Endothelial cell of umbilical vein (primary cell): ENCODE data around the gene EEF1AKMT3. TPM values are rescaled to one million over a fixed set of nuclear protein-coding genes. Genes with fewer than 3 reads are reported as not detected.

Experiments used
- BruUV-seq: library from RNA; stranded (reverse); fragments of 400-500 nt; replicated peaks from 2 replicates; lab custom pipeline; 2021; lab: Mats Ljungman, UMichigan
- CTCF ChIA-PET: fragments of 300-600, 350-600 bp; sonication (Branson Sonifier 250); formaldehyde crosslinking; loops from one replicate; lab custom pipeline; 2021; ENCODE audit warnings: antibody characterized with exemption, inconsistent platforms; lab: Charles Lee
- POLR2A ChIA-PET: fragments of 300-600, 350-600 bp; sonication (Branson Sonifier 250); formaldehyde crosslinking; loops from one replicate; lab custom pipeline; 2021; ENCODE audit warnings: antibody characterized with exemption, inconsistent platforms; lab: Charles Lee
- DNase-seq: peaks from one replicate; pipeline ENCODE4 v3.0.0-alpha.2; 2011; ENCODE audit warnings: low read depth, low spot score
- FAIRE-seq: peaks from 2 replicates; lab custom pipeline; 2011; peaks lifted over from hg19 to GRCh38; lab: Jason Lieb, UNC
- H2AFZ ChIP-seq: 2 replicates; pipeline ENCODE4 v1.6.0; 2012; ENCODE audit warnings: low read depth, low read length, control low read depth, inconsistent platforms
- H3K27ac ChIP-seq: 2 replicates; pipeline ENCODE4 v1.5.1; 2011; ENCODE audit warnings: low read depth, mild to moderate bottlenecking, control low read depth, low read length, moderate library complexity; ENCODE audit not compliant: insufficient read depth
- H3K27me3 ChIP-seq, 2 experiments: 2 replicates each; pipeline versions ENCODE4 v1.6.0 to v1.6.1; 2011; ENCODE audit warnings: low read length in 2 of 2, mixed read lengths in 1 of 2; ENCODE audit not compliant: control insufficient read depth in 2 of 2, insufficient read depth in 2 of 2
- H3K36me3 ChIP-seq, 2 experiments: 2 replicates in 1 of 2; 3 replicates in 1 of 2; pipeline ENCODE4 v1.5.1; 2011; ENCODE audit warnings: low read length in 2 of 2, mild to moderate bottlenecking in 1 of 2, moderate library complexity in 1 of 2; ENCODE audit not compliant: control insufficient read depth in 2 of 2, insufficient read depth in 2 of 2; ENCODE audit errors: extremely low read depth in 1 of 2
- H3K4me1 ChIP-seq: 3 replicates; pipeline ENCODE4 v1.5.1; 2011; ENCODE audit warnings: mild to moderate bottlenecking, low read length; ENCODE audit not compliant: control insufficient read depth, insufficient read depth; ENCODE audit errors: extremely low read depth
- H3K4me2 ChIP-seq: 2 replicates; pipeline ENCODE4 v1.6.1; 2011; ENCODE audit warnings: low read length, control low read depth, mixed read lengths; ENCODE audit not compliant: insufficient read depth
- H3K4me3 ChIP-seq, 3 experiments: fragments of 200-600 bp in 1 of 3; sonication (generic), shearing (Covaris generic) in 1 of 3; replicated peaks in 1 of 3; 2 replicates each; pipeline ENCODE4 v1.5.1; 2011 to 2016; ENCODE audit warnings: control low read depth in 3 of 3, low read length in 3 of 3, mild to moderate bottlenecking in 2 of 3, inconsistent platforms in 1 of 3, low read depth in 1 of 3, moderate library complexity in 1 of 3; ENCODE audit not compliant: insufficient read depth in 1 of 3
- H3K79me2 ChIP-seq: 2 replicates; pipeline ENCODE4 v1.6.0; 2012; ENCODE audit warnings: low read length, inconsistent platforms; ENCODE audit not compliant: control insufficient read depth, insufficient read depth
- H3K9ac ChIP-seq: replicated peaks from 2 replicates; pipeline ENCODE3; 2011; ENCODE audit warnings: low read length, control low read depth; ENCODE audit not compliant: insufficient read depth; ENCODE audit errors: extremely low read depth
- H3K9me1 ChIP-seq: replicated peaks from 3 replicates; pipeline ENCODE4 v1.6.0; 2011; ENCODE audit warnings: mild to moderate bottlenecking, low read length; ENCODE audit not compliant: control insufficient read depth, insufficient read depth; ENCODE audit errors: extremely low read depth
- H3K9me3 ChIP-seq: replicated peaks from 2 replicates; pipeline ENCODE4 v1.5.1; 2012; ENCODE audit warnings: low read length, inconsistent platforms; ENCODE audit not compliant: control insufficient read depth, insufficient read depth
- H4K20me1 ChIP-seq: replicated peaks from 2 replicates; pipeline ENCODE3; 2011; ENCODE audit warnings: mild to moderate bottlenecking, low read length; ENCODE audit not compliant: control insufficient read depth, insufficient read depth; ENCODE audit errors: extremely low read depth
- CTCF ChIP-seq, 2 donors: IDR thresholded peaks; 1 replicate in 1 of 2; 2 replicates in 1 of 2; pipeline ENCODE4 v1.5.1; 2011; ENCODE audit warnings: low read length in 2 of 2, mild to moderate bottlenecking in 2 of 2, moderate library complexity in 2 of 2, control low read depth in 1 of 2, inconsistent platforms in 1 of 2, low read depth in 1 of 2; ENCODE audit not compliant: insufficient read depth in 1 of 2; ENCODE audit errors: extremely low read depth in 1 of 2
- GATA2 ChIP-seq: IDR thresholded peaks from 2 replicates; pipeline ENCODE4 v1.7.0; 2011; ENCODE audit warnings: low read depth, mild to moderate bottlenecking, moderate library complexity, mixed read lengths, low read length; ENCODE audit not compliant: insufficient read length, insufficient read depth
- JUN ChIP-seq: IDR thresholded peaks from 2 replicates; pipeline ENCODE4 v1.6.1; 2011; ENCODE audit warnings: borderline replicate concordance, low read depth; ENCODE audit not compliant: insufficient read length, insufficient read depth
- MYC ChIP-seq: IDR thresholded peaks from one replicate; pipeline ENCODE4 v1.6.1; 2011; ENCODE audit warnings: mild to moderate bottlenecking, low read depth, low read length
- POLR2A ChIP-seq: IDR thresholded peaks from 2 replicates; pipeline ENCODE4 v1.6.1; 2012; ENCODE audit warnings: low read depth, mild to moderate bottlenecking, control low read depth, low read length
- dilution Hi-C: fragments of 300-500 bp; cut with MboI; formaldehyde crosslinking; loops from one replicate; pipeline ENCODE4 v1.15.0; 2019; ENCODE audit warnings: low sequenced_read_pairs; ENCODE audit not compliant: extremely low pct_ligation_motif_present
- intact Hi-C: fragments of 100-400 bp; cut with micrococcal nuclease; formaldehyde crosslinking; loops from one replicate; pipeline ENCODE4 v1.10.0; 2022
- polyA plus RNA-seq, 4 experiments: library from polyadenylated mRNA; depleted of rRNA in 3 of 4; stranded (reverse) in 3 of 4; unstranded in 1 of 4; fragments of >200 nt; gene quantifications; 2 replicates each; pipeline versions ENCODE4 v1.2.1 to v1.2.3, GENCODE V29; 2011 to 2012; ENCODE audit warnings: missing spikeins in 1 of 4
- total RNA-seq: library from RNA; stranded (reverse); gene quantifications from 2 replicates; pipeline ENCODE4 v1.2.3, GENCODE V29; 2021

EEF1AKMT3 gene
- total and polyA plus RNA-seq, 2 donors (not counting 3 experiments of a cell fraction or from before 2014, with no cell fraction given) = 7.9 to 8.8 TPM

- FAIRE-seq = no peak
These were observed 50.1 kb downstream of the EEF1AKMT3 start for GRCh38 chr12:57822392-57823130.

GRCh38 chr12:57823131-57823907 is 50.9 kb downstream of the EEF1AKMT3 start:
- no peak for TF ChIP-seq CTCF (IDR thresholded peaks at IDR 0.05; ENCODE audit: extremely low read depth in 1 of 2, insufficient read depth in 1 of 2, low read depth in 1 of 2, low read length in 2 of 2)
- no peak for TF ChIP-seq JUN
- TF ChIP-seq MYC = no peak
- TF ChIP-seq POLR2A = no peak
- dilution Hi-C loops (no loop called here), intact Hi-C loops (no loop called here)
- no peaks in the 10 kb centered on the region for H4K20me1 ChIP-seq
- BruUV-seq = no TSS peak
- H3K27ac ChIP-seq = no peak overlapping the region
- H3K4me2 ChIP-seq = no peak overlapping the region
- no peak overlapping the region for H3K4me3 ChIP-seq
- ChIA-PET CTCF (interaction anchor here (0.8 to 1.2 kb wide), 5 partner anchors 15 to 82 kb away, joined by 3 to 4 read pairs (median 3); no protein-coding TSS in a partner anchor), POLR2A (no interaction called here)
- FAIRE-seq (peak; percentile 63), DNase-seq (no peak)
- no peaks in the 10 kb centered on the region for H3K4me1 ChIP-seq
- H3K9ac ChIP-seq = no peak overlapping the region
- no peaks in the 10 kb centered on the region for H3K27me3 ChIP-seq
- H3K36me3 ChIP-seq = peaks cover 29 to 68% of the 10 kb centered on the region in 2 experiments
- H3K9me3 ChIP-seq = no peaks in the 10 kb centered on the region
- H2AFZ ChIP-seq = no peak overlapping the region
- H3K79me2 ChIP-seq = no peaks in the 10 kb centered on the region
- no peaks in the 10 kb centered on the region for H3K9me1 ChIP-seq

More at GRCh38 chr12:57822392-57823130, 50.1 kb downstream of the EEF1AKMT3 start:
- ChIA-PET POLR2A (no interaction called here), CTCF (interaction anchor here (1.0 kb wide), 2 partner anchors 19 to 83 kb away, joined by 3 to 4 read pairs; no protein-coding TSS in a partner anchor)
- H3K9me1 ChIP-seq = no peaks in the 10 kb centered on the region
- dilution Hi-C loops = no loop called here
- no peaks in the 10 kb centered on the region for H3K9me3 ChIP-seq
- no peaks in the 10 kb centered on the region for H3K4me1 ChIP-seq
- H3K4me2 ChIP-seq = no peak overlapping the region
- intact Hi-C loops = no loop called here
- H4K20me1 ChIP-seq = no peaks in the 10 kb centered on the region
- no peak overlapping the region for H3K9ac ChIP-seq
- no peaks in the 10 kb centered on the region for H3K79me2 ChIP-seq
- peaks cover 28 to 65% of the 10 kb centered on the region in 2 experiments for H3K36me3 ChIP-seq
- TF ChIP-seq GATA2 = no peak
- H2AFZ ChIP-seq = no peak overlapping the region
- H3K4me3 ChIP-seq = no peak overlapping the region
- H3K27ac ChIP-seq = no peak overlapping the region
- no peak for DNase-seq
- H3K27me3 ChIP-seq = no peaks in the 10 kb centered on the region
- TSS peak; percentile 6 for BruUV-seq
